Body of pancreas (tissue), 4 donors: Measurements from ENCODE around the gene MATN1. TPM values are rescaled to one million over a fixed set of nuclear protein-coding genes. Genes with fewer than 3 reads are reported as not detected.

Experiments
- ATAC-seq: fragments of 150-250 bp; one replicate; pipeline ENCODE4 v1.9.1; 2016
- DNase-seq, 4 donors: peaks; one replicate each; pipeline ENCODE4 v3.0.0-alpha.2; 2019
- H3K27ac ChIP-seq, 4 donors: fragments of 200-600 bp; sonication (generic); 1 replicate in 3 of 4; 2 replicates in 1 of 4; pipeline versions ENCODE4 v1.5.1 to v1.6.1; 2016 to 2019; ENCODE audit warnings: mild to moderate bottlenecking in 1 of 4, mixed read lengths in 1 of 4, moderate library complexity in 1 of 4
- H3K27me3 ChIP-seq, 2 donors: fragments of 200-600 bp; sonication (generic); one replicate each; pipeline ENCODE4 v1.6.0; 2016; ENCODE audit warnings: mild to moderate bottlenecking in 1 of 2
- H3K36me3 ChIP-seq, 2 donors: fragments of 200-600 bp; sonication (generic); replicated peaks in 1 of 2; 2 replicates each; pipeline ENCODE4 v1.5.1; 2016; ENCODE audit warnings: low read depth in 2 of 2; ENCODE audit not compliant: insufficient read depth in 1 of 2
- H3K4me1 ChIP-seq: fragments of 200-600 bp; sonication (generic); one replicate; pipeline ENCODE4 v1.6.0; 2016
- H3K4me3 ChIP-seq, 2 donors: fragments of 200-600 bp; sonication (generic); 1 replicate in 1 of 2; 2 replicates in 1 of 2; pipeline ENCODE4 v1.5.1; 2016 to 2019
- H3K9me3 ChIP-seq, 3 donors: fragments of 200-600 bp; sonication (generic); 1 replicate in 2 of 3; 2 replicates in 1 of 3; pipeline ENCODE4 v1.5.1; 2016
- CTCF ChIP-seq, 7 experiments: fragments of 450-650 bp in 4 of 7; fragments of 200-600 bp in 3 of 7; sonication (generic) in 3 of 7; IDR thresholded peaks; one replicate each; pipeline ENCODE4 v1.5.1; 2016 to 2019; ENCODE audit warnings: antibody characterized with exemption in 7 of 7
- POLR2A ChIP-seq, 3 donors: fragments of 450-650 bp; IDR thresholded peaks; one replicate each; pipeline ENCODE4 v1.6.1; 2016; ENCODE audit warnings: antibody characterized with exemption in 3 of 3, mild to moderate bottlenecking in 2 of 3
- WGBS, 2 donors: methylation state at CpG; one replicate each; pipeline ENCODE4 v1.1.5; 2017; 5-methylcytosine and 5-hydroxymethylcytosine counted together
- intact Hi-C: fragments of 100-400 bp; cut with DNase I; formaldehyde crosslinking; loops from one replicate; pipeline ENCODE4 v1.15.1; 2023
- total RNA-seq, 2 donors: library from RNA; depleted of rRNA; stranded (reverse); fragments of >200 nt; gene quantifications; one replicate each; pipeline ENCODE4 v1.1.0, GENCODE V29; 2016

Gene MATN1
- total RNA-seq, 2 donors from 2014 or later = 0.33 TPM; not detected in 1

GRCh38 chr1:30763651-30764248, 40.4 kb upstream of the MATN1 start:
- DNase-seq (no peak), ATAC-seq (peak; percentile 15)
- TF ChIP-seq POLR2A (IDR thresholded peaks at IDR 0.05) = no peak
- no peak for TF ChIP-seq CTCF (IDR thresholded peaks at IDR 0.05)
- Histone ChIP-seq H3K27me3 (no peaks in the 10 kb centered on the region), H3K36me3 (no peaks in the 10 kb centered on the region), H3K4me3 (no peak overlapping the region), H3K9me3 (no peaks in the 10 kb centered on the region), H3K27ac (no peak overlapping the region), H3K4me1 (no peaks in the 10 kb centered on the region)
- 64 to 70% methylated on average over 8 to 10 of the region's 10 CpGs for WGBS, 2 donors
- intact Hi-C loops = no loop called here

GRCh38 chr1:30762930-30763650, 39.7 kb upstream of the MATN1 start:
- ATAC-seq = no peak
- no peaks in the 10 kb centered on the region for H3K36me3 ChIP-seq
- DNase-seq = no peak
- 79 to 85% methylated on average over 6 to 7 of the region's 7 CpGs for WGBS, 2 donors
- no peak overlapping the region for H3K4me3 ChIP-seq
- H3K27ac ChIP-seq = no peak overlapping the region
- TF ChIP-seq POLR2A (IDR thresholded peaks at IDR 0.05) = no peak
- TF ChIP-seq CTCF (IDR thresholded peaks at IDR 0.05) = no peak
- no peaks in the 10 kb centered on the region for H3K4me1 ChIP-seq
- H3K27me3 ChIP-seq = no peaks in the 10 kb centered on the region
- no peaks in the 10 kb centered on the region for H3K9me3 ChIP-seq
- intact Hi-C loops = no loop called here

GRCh38 chr1:30762152-30762929, 39.0 kb upstream of the MATN1 start:
- intact Hi-C loops = no loop called here
- Histone ChIP-seq H3K27ac (no peak overlapping the region), H3K36me3 (no peaks in the 10 kb centered on the region), H3K9me3 (no peaks in the 10 kb centered on the region), H3K4me3 (no peak overlapping the region), H3K4me1 (no peaks in the 10 kb centered on the region), H3K27me3 (no peaks in the 10 kb centered on the region)
- 52 to 78% methylated on average over 3 to 4 of the region's 6 CpGs for WGBS, 2 donors
- DNase-seq (no peak), ATAC-seq (no peak)
- TF ChIP-seq POLR2A (IDR thresholded peaks at IDR 0.05) (no peak), CTCF (IDR thresholded peaks at IDR 0.05) (no peak)

GRCh38 chr1:30761381-30762151, 38.2 kb upstream of the MATN1 start:
- no peaks in the 10 kb centered on the region for H3K36me3 ChIP-seq
- H3K4me3 ChIP-seq = no peak overlapping the region
- WGBS, 2 donors = 51 to 59% methylated on average over 7 to 11 of the region's 11 CpGs
- DNase-seq (no peak), ATAC-seq (no peak)
- H3K4me1 ChIP-seq = no peaks in the 10 kb centered on the region
- intact Hi-C loops = no loop called here
- H3K9me3 ChIP-seq = no peaks in the 10 kb centered on the region
- H3K27me3 ChIP-seq = no peaks in the 10 kb centered on the region
- TF ChIP-seq CTCF (IDR thresholded peaks at IDR 0.05) (no peak), POLR2A (IDR thresholded peaks at IDR 0.05) (no peak)
- no peak overlapping the region for H3K27ac ChIP-seq
